Testis (tissue), 3 donors: ENCODE data around the gene MNX1. TPM values are rescaled to one million over a fixed set of nuclear protein-coding genes. Genes with fewer than 3 reads are reported as not detected.

Experiments used
- DNase-seq: peaks from one replicate; pipeline ENCODE4 v3.0.0-alpha.2; 2019
- H3K27ac ChIP-seq, 2 donors: fragments of 200-600 bp; sonication (generic); one replicate each; pipeline ENCODE4 v1.5.1; 2019
- H3K27me3 ChIP-seq: fragments of 200-600 bp; sonication (generic); one replicate; pipeline ENCODE4 v1.5.1; 2019
- H3K36me3 ChIP-seq: fragments of 200-600 bp; sonication (generic); one replicate; pipeline ENCODE4 v1.5.1; 2017; ENCODE audit warnings: low read depth; ENCODE audit errors: missing control alignments
- H3K4me1 ChIP-seq: fragments of 200-600 bp; sonication (generic); one replicate; pipeline ENCODE4 v1.5.1; 2019
- H3K4me3 ChIP-seq, 2 donors: fragments of 200-600 bp; sonication (generic); one replicate each; pipeline ENCODE4 v1.5.1; 2017 to 2019
- H3K9me3 ChIP-seq: fragments of 200-600 bp; sonication (generic); one replicate; pipeline ENCODE4 v1.5.1; 2017
- POLR2A ChIP-seq: fragments of 450-650 bp; IDR thresholded peaks from one replicate; pipeline ENCODE4 v1.6.1; 2017; ENCODE audit warnings: antibody characterized with exemption, mild to moderate bottlenecking, moderate library complexity
- WGBS, 2 donors: methylation state at CpG; one replicate each; pipeline ENCODE4 v1.1.5; 2018; 5-methylcytosine and 5-hydroxymethylcytosine counted together
- intact Hi-C: fragments of 100-400 bp; cut with DNase I; formaldehyde crosslinking; loops from one replicate; pipeline ENCODE4 v1.15.1; 2023; ENCODE audit warnings: low total_unique reads
- polyA plus RNA-seq: library from polyadenylated mRNA; stranded (reverse); fragments of 350-450 nt; fragmentation: Illumina TruSeq; extraction: RNeasy Lipid Tissue Mini Kit (QIAGEN cat#74804); gene quantifications from one replicate; pipeline ENCODE4 v1.2.3, GENCODE V29; 2014; ENCODE audit warnings: low read depth, low replicate concordance; ENCODE audit not compliant: insufficient read depth
- total RNA-seq, 2 donors: library from RNA; depleted of rRNA; stranded (reverse); fragments of >200 nt; gene quantifications; one replicate each; pipeline ENCODE4 v1.2.3, GENCODE V29; 2016
- TF ChIP-seq, protein P1 (sequence below), 3 experiments: fragments of 450-650 bp in 2 of 3; fragments of 200-600 bp in 1 of 3; sonication (generic) in 1 of 3; IDR thresholded peaks; one replicate each; pipeline ENCODE4 v1.5.1; 2016 to 2019; ENCODE audit warnings: antibody characterized with exemption in 3 of 3, mild to moderate bottlenecking in 2 of 3, moderate library complexity in 1 of 3

Gene MNX1
- total and polyA plus RNA-seq, 3 donors from 2014 or later = 1.5 to 3.3 (median 3.0) TPM

DNA sequence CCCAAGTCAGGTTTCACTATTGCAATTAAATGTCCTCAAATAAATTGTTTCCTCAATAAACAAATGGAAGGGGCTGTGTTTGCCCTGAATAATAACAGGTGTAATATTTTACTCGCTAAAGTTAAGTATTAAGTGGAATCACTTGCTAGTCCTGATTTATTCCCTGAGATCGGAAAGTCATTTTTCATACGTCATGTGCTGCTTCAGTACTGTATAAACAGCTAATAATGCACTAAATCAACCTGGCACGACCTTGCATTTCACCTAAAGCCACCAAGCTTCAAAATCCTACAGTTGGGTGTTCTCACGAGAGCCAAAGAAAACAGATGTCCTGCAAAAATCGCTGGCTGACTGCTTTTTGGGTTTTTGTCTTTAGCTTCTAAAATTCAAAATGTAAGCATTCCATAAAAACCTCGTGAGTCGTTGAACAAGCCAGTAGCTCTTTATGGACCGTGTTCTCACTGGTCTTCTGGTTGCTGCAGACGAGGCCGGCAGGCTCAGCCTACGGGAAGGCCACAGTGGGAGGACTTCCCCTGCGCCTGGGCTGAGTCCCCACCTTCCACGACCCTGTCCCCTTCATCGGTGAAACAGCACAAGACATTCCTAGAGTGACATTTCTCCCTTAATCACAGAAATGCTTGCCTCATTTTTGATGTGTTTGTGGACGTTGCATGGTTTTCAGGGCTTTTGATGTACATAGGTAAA, 17.9 kb upstream of the MNX1 start:
- peak; percentile 2 for DNase-seq
- H3K36me3 ChIP-seq = no peaks in the 10 kb centered on the region
- TF ChIP-seq POLR2A = no peak
- TF ChIP-seq, protein P1, sequence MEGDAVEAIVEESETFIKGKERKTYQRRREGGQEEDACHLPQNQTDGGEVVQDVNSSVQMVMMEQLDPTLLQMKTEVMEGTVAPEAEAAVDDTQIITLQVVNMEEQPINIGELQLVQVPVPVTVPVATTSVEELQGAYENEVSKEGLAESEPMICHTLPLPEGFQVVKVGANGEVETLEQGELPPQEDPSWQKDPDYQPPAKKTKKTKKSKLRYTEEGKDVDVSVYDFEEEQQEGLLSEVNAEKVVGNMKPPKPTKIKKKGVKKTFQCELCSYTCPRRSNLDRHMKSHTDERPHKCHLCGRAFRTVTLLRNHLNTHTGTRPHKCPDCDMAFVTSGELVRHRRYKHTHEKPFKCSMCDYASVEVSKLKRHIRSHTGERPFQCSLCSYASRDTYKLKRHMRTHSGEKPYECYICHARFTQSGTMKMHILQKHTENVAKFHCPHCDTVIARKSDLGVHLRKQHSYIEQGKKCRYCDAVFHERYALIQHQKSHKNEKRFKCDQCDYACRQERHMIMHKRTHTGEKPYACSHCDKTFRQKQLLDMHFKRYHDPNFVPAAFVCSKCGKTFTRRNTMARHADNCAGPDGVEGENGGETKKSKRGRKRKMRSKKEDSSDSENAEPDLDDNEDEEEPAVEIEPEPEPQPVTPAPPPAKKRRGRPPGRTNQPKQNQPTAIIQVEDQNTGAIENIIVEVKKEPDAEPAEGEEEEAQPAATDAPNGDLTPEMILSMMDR (IDR thresholded peaks at IDR 0.05) = no peak
- 63 to 67% methylated on average over 16 of the region's 16 CpGs for WGBS, 2 donors
- no peaks in the 10 kb centered on the region for H3K4me1 ChIP-seq
- intact Hi-C loops = no loop called here
- no peak overlapping the region for H3K27ac ChIP-seq
- H3K9me3 ChIP-seq = no peaks in the 10 kb centered on the region
- no peak overlapping the region for H3K4me3 ChIP-seq
- no peaks in the 10 kb centered on the region for H3K27me3 ChIP-seq

DNA sequence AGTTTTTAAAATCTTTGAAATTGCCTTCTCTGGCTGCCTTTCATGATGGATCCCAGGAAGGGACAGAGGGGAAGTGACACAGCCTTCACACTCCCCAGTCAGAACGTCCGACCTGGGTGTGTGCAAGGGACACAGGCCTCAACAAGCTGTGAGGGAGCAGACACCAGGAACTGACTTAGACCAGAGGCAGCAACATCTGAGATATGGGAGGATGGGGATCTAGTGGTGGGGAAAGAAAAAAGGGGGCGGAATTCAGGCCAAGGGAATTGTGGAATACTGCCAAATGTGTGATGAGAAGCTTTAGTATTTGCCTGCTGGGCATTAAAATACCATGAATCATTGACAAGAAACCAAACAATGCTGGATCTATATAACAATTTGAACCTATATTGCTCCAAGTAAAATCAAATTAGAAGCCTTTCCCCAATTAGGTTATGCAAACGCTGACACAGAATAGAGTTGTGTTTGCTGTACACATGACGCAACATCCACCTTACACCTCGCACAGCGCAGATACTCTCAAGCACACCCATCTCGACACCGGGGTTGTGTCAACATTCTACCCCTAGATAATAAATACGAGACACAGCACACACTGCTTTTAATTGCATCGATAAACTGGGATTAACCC, 17.2 kb upstream of the MNX1 start:
- intact Hi-C loops = no loop called here
- Histone ChIP-seq H3K27me3 (no peaks in the 10 kb centered on the region), H3K36me3 (no peaks in the 10 kb centered on the region), H3K4me1 (no peaks in the 10 kb centered on the region), H3K4me3 (no peak overlapping the region), H3K9me3 (no peaks in the 10 kb centered on the region), H3K27ac (no peak overlapping the region)
- WGBS, 2 donors = 78 to 80% methylated on average over 11 of the region's 11 CpGs
- TF ChIP-seq POLR2A = no peak
- TF ChIP-seq, protein P1 (IDR thresholded peaks at IDR 0.05) = no peak
- no peak for DNase-seq

DNA sequence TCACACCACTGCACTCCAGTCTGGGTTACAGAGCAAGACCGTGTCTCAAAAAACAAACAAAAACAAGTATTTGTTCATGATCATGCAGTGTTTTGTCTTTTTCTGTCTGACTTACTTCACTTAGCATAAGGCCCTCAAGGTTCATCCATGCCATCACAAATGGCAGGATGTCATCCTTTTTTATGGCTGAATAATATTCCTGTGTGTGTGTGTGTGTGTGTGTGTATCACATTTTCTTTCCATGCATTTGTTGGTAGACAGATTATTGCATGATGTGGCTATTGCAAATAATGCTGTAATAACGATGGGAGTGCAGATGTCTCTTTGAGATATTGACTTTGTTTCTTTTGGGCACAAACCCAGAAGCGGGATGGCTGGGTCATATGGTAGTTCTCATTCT, 14.3 kb upstream of the MNX1 start:
- TF ChIP-seq POLR2A = no peak
- TF ChIP-seq, protein P1 (IDR thresholded peaks at IDR 0.05) = no peak
- intact Hi-C loops = no loop called here
- no peak overlapping the region for H3K4me3 ChIP-seq
- H3K27ac ChIP-seq = no peak overlapping the region
- DNase-seq = no peak
- H3K9me3 ChIP-seq = no peaks in the 10 kb centered on the region
- H3K4me1 ChIP-seq = no peaks in the 10 kb centered on the region
- H3K27me3 ChIP-seq = no peaks in the 10 kb centered on the region
- 81 to 91% methylated on average over 3 of the region's 3 CpGs for WGBS, 2 donors
- no peaks in the 10 kb centered on the region for H3K36me3 ChIP-seq

DNA sequence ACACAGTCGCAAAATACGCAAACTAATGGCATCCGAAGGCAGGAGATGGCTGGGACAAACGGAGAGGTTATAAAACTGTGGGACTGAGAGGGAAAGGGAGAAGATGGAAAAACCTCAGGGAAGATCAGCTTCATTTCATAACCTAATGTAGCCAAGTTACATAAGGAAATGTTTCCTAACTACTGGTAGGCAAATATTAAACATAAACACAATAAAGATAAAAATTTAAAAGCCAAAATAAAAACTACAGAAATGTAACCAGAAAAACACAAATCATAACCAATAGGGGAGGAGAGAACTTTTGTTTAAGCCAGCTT, 13.1 kb upstream of the MNX1 start:
- intact Hi-C loops = no loop called here
- no peak overlapping the region for H3K27ac ChIP-seq
- H3K27me3 ChIP-seq = no peaks in the 10 kb centered on the region
- peaks cover 6% of the 10 kb centered on the region for H3K4me1 ChIP-seq
- no peak for TF ChIP-seq POLR2A
- no peaks in the 10 kb centered on the region for H3K9me3 ChIP-seq
- DNase-seq = no peak
- WGBS, 2 donors = 13 to 22% methylated on average over 4 of the region's 4 CpGs
- H3K4me3 ChIP-seq = no peak overlapping the region
- no peaks in the 10 kb centered on the region for H3K36me3 ChIP-seq

DNA sequence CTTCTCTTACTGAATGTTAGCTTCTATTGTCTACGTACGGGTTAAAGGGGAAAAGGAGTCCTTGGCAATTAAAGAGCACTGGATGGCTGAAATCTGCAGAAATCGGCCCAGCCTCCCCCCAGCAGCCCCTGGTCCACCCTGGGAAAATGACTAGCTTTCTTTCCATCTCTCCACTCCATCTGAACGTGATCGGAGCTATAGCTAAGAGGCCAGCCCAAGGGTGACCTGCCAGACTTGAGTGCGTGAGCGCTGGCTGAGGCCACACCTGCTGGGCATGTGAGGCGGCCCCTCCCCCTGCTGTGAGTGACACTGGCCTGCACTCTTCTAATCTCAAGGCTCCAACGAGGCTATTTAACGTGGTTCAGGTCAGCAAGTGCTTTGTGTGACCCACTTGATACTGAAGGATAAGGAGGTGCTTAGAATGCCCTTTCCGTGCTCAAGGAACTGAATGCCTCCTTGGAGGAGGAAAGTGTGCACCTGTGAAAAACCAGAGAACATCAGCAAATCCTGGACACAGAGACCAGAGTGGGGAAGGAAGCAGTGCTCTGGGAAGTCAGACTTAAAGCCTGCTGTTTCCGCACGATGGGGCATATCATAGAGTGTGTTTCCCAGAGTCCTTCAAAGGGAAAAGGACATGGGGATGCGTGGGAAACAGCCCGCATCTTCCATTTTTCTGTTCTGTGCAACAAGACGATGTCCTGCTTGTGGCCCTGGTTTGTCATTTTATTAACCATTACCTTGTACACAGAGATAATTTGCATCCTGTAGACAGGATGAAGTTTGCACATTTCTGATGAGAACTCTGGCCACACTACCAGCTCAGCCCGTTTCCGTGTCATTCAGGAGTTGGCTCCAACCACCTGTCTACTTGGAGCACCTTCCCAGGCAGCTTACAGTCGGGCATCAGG, 12.5 kb upstream of the MNX1 start:
- intact Hi-C loops = no loop called here
- 10 to 13% methylated on average over 16 to 19 of the region's 19 CpGs for WGBS, 2 donors

More for the DNA sequence above, 12.5 kb upstream of the MNX1 start:
- no peaks in the 10 kb centered on the region for H3K36me3 ChIP-seq
- H3K27ac ChIP-seq = no peak overlapping the region
- TF ChIP-seq POLR2A = no peak
- TF ChIP-seq, protein P1 (IDR thresholded peaks at IDR 0.05) = no peak
- H3K9me3 ChIP-seq = no peaks in the 10 kb centered on the region
- peaks cover 6% of the 10 kb centered on the region for H3K4me1 ChIP-seq
- DNase-seq = no peak
- H3K27me3 ChIP-seq = no peaks in the 10 kb centered on the region
- no peak overlapping the region for H3K4me3 ChIP-seq
